ENCODE data around the gene SLFN5. TPM values are rescaled to one million over a fixed set of nuclear protein-coding genes. Genes with fewer than 3 reads are reported as not detected.

The SLFN5 gene
- total RNA-seq, 1 experiment from 2014 or later, result 17.3 TPM

GRCh38 chr17:35314415-35315216 is 71.7 kb downstream of the SLFN5 start:
- H3K9me2 ChIP-seq (ENCODE audit: insufficient read depth), result no peaks in the 10 kb centered on the region
- no peak for DNase-seq
- no peaks in the 10 kb centered on the region for H3K9me3 ChIP-seq (ENCODE audit: insufficient read depth, low read depth)
- no peaks in the 10 kb centered on the region for H3K36me3 ChIP-seq (ENCODE audit: low read depth)
- H3K27me3 ChIP-seq (ENCODE audit: insufficient read depth, low read depth), result peaks cover 9% of the 10 kb centered on the region; the same call in 1 of the 2 replicates
- no peak overlapping the region for H3K4me3 ChIP-seq
- no peaks in the 10 kb centered on the region for H3K4me1 ChIP-seq (replicated peaks; ENCODE audit: insufficient read depth)
- intact Hi-C loops (cut with micrococcal nuclease; ENCODE audit: unreplicated experiment), result loop anchor here (10.0 kb wide), 1 partner anchor 170 kb away; the partner anchor contains the start of genes NLE1 and UNC45B
- H4K20me1 ChIP-seq (ENCODE audit: insufficient read depth), result no peaks in the 10 kb centered on the region
- ChIA-PET POLR2A (ENCODE audit: unreplicated experiment) (interaction anchor here (0.5 to 0.7 kb wide), 2 partner anchors 71 to 349 kb away, joined by 4 to 5 read pairs; no protein-coding TSS in a partner anchor), CTCF (no interaction called here)
- TF ChIP-seq CTCF (conservative IDR thresholded peaks at IDR 0.05) (no peak), EZH2 (IDR thresholded peaks at IDR 0.05; ENCODE audit: low read depth) (no peak)
- no peak overlapping the region for H3K4me2 ChIP-seq
- H3K27ac ChIP-seq, result no peak overlapping the region
- H3F3A ChIP-seq (ENCODE audit: insufficient read depth, low read depth), result no peaks in the 10 kb centered on the region
- H2AFZ ChIP-seq, result no peak overlapping the region
- no TSS peak for BruUV-seq (replicated peaks)
- no peaks in the 10 kb centered on the region for H3K79me2 ChIP-seq (ENCODE audit: low read depth)

GRCh38 chr17:35315283-35315682 is 72.4 kb downstream of the SLFN5 start:
- Histone ChIP-seq H3K27me3 (ENCODE audit: insufficient read depth, low read depth) (peaks cover 9% of the 10 kb centered on the region; the same call in 1 of the 2 replicates), H3K9me3 (ENCODE audit: insufficient read depth, low read depth) (no peaks in the 10 kb centered on the region), H3K4me3 (no peak overlapping the region), H3K4me2 (no peak overlapping the region), H2AFZ (no peak overlapping the region), H3K27ac (no peak overlapping the region), H3F3A (ENCODE audit: insufficient read depth, low read depth) (no peaks in the 10 kb centered on the region), H3K4me1 (replicated peaks; ENCODE audit: insufficient read depth) (no peaks in the 10 kb centered on the region), H3K79me2 (ENCODE audit: low read depth) (no peaks in the 10 kb centered on the region), H3K36me3 (ENCODE audit: low read depth) (no peaks in the 10 kb centered on the region), H3K9me2 (ENCODE audit: insufficient read depth) (no peaks in the 10 kb centered on the region), H4K20me1 (ENCODE audit: insufficient read depth) (no peaks in the 10 kb centered on the region)
- no peak for TF ChIP-seq CTCF (conservative IDR thresholded peaks at IDR 0.05)
- ChIA-PET CTCF (interaction anchor here (0.8 kb wide), 1 partner anchor 224 kb away, joined by 4 read pairs; no protein-coding TSS in a partner anchor), POLR2A (ENCODE audit: unreplicated experiment) (interaction anchor here (0.5 to 0.7 kb wide), 2 partner anchors 71 to 348 kb away, joined by 4 to 5 read pairs; no protein-coding TSS in a partner anchor)
- intact Hi-C loops (cut with micrococcal nuclease; ENCODE audit: unreplicated experiment), result loop anchor here (10.0 kb wide), 1 partner anchor 170 kb away; the partner anchor contains the start of genes NLE1 and UNC45B
- no TSS peak for BruUV-seq (replicated peaks)
- DNase-seq, result peak; percentile 47 to 55

- BruUV-seq (replicated peaks), result no TSS peak
- Histone ChIP-seq H3K4me1 (replicated peaks; ENCODE audit: insufficient read depth) (no peaks in the 10 kb centered on the region), H3K36me3 (ENCODE audit: low read depth) (no peaks in the 10 kb centered on the region), H4K20me1 (ENCODE audit: insufficient read depth) (no peaks in the 10 kb centered on the region), H2AFZ (no peak overlapping the region), H3K9me3 (ENCODE audit: insufficient read depth, low read depth) (no peaks in the 10 kb centered on the region), H3F3A (ENCODE audit: insufficient read depth, low read depth) (no peaks in the 10 kb centered on the region), H3K79me2 (ENCODE audit: low read depth) (no peaks in the 10 kb centered on the region), H3K27ac (no peak overlapping the region), H3K4me3 (no peak overlapping the region), H3K9me2 (ENCODE audit: insufficient read depth) (no peaks in the 10 kb centered on the region), H3K4me2 (no peak overlapping the region), H3K27me3 (ENCODE audit: insufficient read depth, low read depth) (peaks cover 9% of the 10 kb centered on the region; the same call in 1 of the 2 replicates)
- CTCF ChIA-PET, result interaction anchor here (0.8 kb wide), 1 partner anchor 224 kb away, joined by 4 read pairs; no protein-coding TSS in a partner anchor
- DNase-seq, result no peak
- no peak for TF ChIP-seq CTCF (conservative IDR thresholded peaks at IDR 0.05)
- no peak for TF ChIP-seq EZH2 (IDR thresholded peaks at IDR 0.05; ENCODE audit: low read depth)
- intact Hi-C loops (cut with micrococcal nuclease; ENCODE audit: unreplicated experiment), result loop anchor here (10.0 kb wide), 1 partner anchor 171 kb away; the partner anchor contains the start of genes NLE1 and UNC45B
- POLR2A ChIA-PET (ENCODE audit: unreplicated experiment), result no interaction called here
Measured at GRCh38 chr17:35315971-35316370, 73.1 kb downstream of the SLFN5 start.
